H1 (cell line): ENCODE measurements around the gene COL6A3. TPM values are rescaled to one million over a fixed set of nuclear protein-coding genes. Genes with fewer than 3 reads are reported as not detected.

Experiments used
- CTCF ChIA-PET: fragments of 300-600 bp; sonication (Branson Sonifier 250); formaldehyde crosslinking; loops from one replicate; lab custom pipeline; 2021; ENCODE audit not compliant: partially characterized antibody; lab: Charles Lee
- POLR2A ChIA-PET: fragments of 300-600 bp; sonication (Branson Sonifier 250); formaldehyde crosslinking; loops from one replicate; lab custom pipeline; 2021; ENCODE audit warnings: inconsistent platforms; ENCODE audit not compliant: partially characterized antibody; lab: Charles Lee
- DNase-seq, 2 experiments: peaks; one replicate each; pipeline versions ENCODE4 v3.0.0 to v3.0.0-alpha.2; 2010 to 2022; ENCODE audit warnings: low spot score in 2 of 2, low read depth in 1 of 2, mixed read lengths in 1 of 2
- FAIRE-seq: peaks from 2 replicates; lab custom pipeline; 2011; peaks lifted over from hg19 to GRCh38; lab: Jason Lieb, UNC
- H2AFZ ChIP-seq: 2 replicates; pipeline ENCODE4 v1.8.1; 2012; ENCODE audit warnings: low read length, inconsistent platforms
- H2AK5ac ChIP-seq: 2 replicates; pipeline ENCODE4 v1.6.1; 2013; ENCODE audit warnings: low read depth, low read length
- H2BK120ac ChIP-seq: replicated peaks from 2 replicates; pipeline ENCODE3; 2013; ENCODE audit warnings: low read depth, low read length, inconsistent platforms
- H2BK12ac ChIP-seq: 2 replicates; pipeline ENCODE4 v1.6.1; 2013; ENCODE audit warnings: low read depth, low read length
- H2BK15ac ChIP-seq: 2 replicates; pipeline ENCODE4 v1.6.1; 2013; ENCODE audit warnings: low read length
- H2BK20ac ChIP-seq: 2 replicates; pipeline ENCODE4 v1.6.1; 2013; ENCODE audit warnings: low read length
- H2BK5ac ChIP-seq: 2 replicates; pipeline ENCODE4 v1.6.1; 2013; ENCODE audit warnings: low read depth, low read length
- H3K14ac ChIP-seq: 2 replicates; pipeline ENCODE4 v1.6.1; 2013; ENCODE audit warnings: inconsistent platforms; ENCODE audit not compliant: insufficient read length
- H3K18ac ChIP-seq: 2 replicates; pipeline ENCODE4 v1.6.1; 2013; ENCODE audit warnings: low read length; ENCODE audit errors: extremely low read depth
- H3K23ac ChIP-seq: 2 replicates; pipeline ENCODE4 v1.6.1; 2013; ENCODE audit warnings: inconsistent platforms; ENCODE audit not compliant: insufficient read length
- H3K23me2 ChIP-seq: 2 replicates; pipeline ENCODE4 v1.6.1; 2013; ENCODE audit warnings: low read depth, low read length
- H3K27ac ChIP-seq: 2 replicates; pipeline ENCODE4 v1.6.1; 2011; ENCODE audit warnings: low read depth, low read length, inconsistent platforms
- H3K27me3 ChIP-seq, 4 experiments: replicated peaks in 1 of 4; 1 replicate in 1 of 4; 2 replicates in 3 of 4; pipeline versions ENCODE4 v1.6.1 to v1.8.1; 2011 to 2013; ENCODE audit warnings: low read length in 3 of 4, mild to moderate bottlenecking in 3 of 4, inconsistent platforms in 2 of 4, mixed read lengths in 2 of 4, moderate library complexity in 1 of 4; ENCODE audit not compliant: control insufficient read depth in 3 of 4, insufficient read depth in 3 of 4; ENCODE audit errors: extremely low read depth in 1 of 4
- H3K36me3 ChIP-seq, 4 experiments: 2 replicates each; pipeline versions ENCODE4 v1.6.1 to v1.8.1; 2011 to 2013; ENCODE audit warnings: mild to moderate bottlenecking in 4 of 4, low read length in 3 of 4, moderate library complexity in 2 of 4, control low read depth in 1 of 4, inconsistent platforms in 1 of 4; ENCODE audit not compliant: insufficient read depth in 4 of 4, control insufficient read depth in 2 of 4
- H3K4ac ChIP-seq: replicated peaks from 2 replicates; pipeline ENCODE3; 2013; ENCODE audit warnings: low read length, low read depth, mixed read lengths, inconsistent platforms; ENCODE audit not compliant: insufficient read length
- H3K4me1 ChIP-seq, 4 experiments: replicated peaks in 1 of 4; 1 replicate in 1 of 4; 2 replicates in 3 of 4; pipeline versions ENCODE4 v1.6.1 to v1.8.1; 2011 to 2013; ENCODE audit warnings: low read length in 3 of 4, inconsistent platforms in 2 of 4, mixed read lengths in 1 of 4; ENCODE audit not compliant: insufficient read depth in 4 of 4, control insufficient read depth in 3 of 4
- H3K4me2 ChIP-seq, 2 experiments: 2 replicates each; pipeline versions ENCODE4 v1.6.1 to v1.8.1; 2011 to 2013; ENCODE audit warnings: low read depth in 2 of 2, low read length in 2 of 2, control low read depth in 1 of 2, inconsistent platforms in 1 of 2, mild to moderate bottlenecking in 1 of 2; ENCODE audit not compliant: insufficient read depth in 1 of 2
- H3K4me3 ChIP-seq, 4 experiments: fragments of 200-600, 300-600 bp in 1 of 4; sonication (generic), shearing (Covaris generic), sonication (Bioruptor Twin) in 1 of 4; 2 replicates each; pipeline versions ENCODE4 v1.5.1 to v1.8.1; 2011 to 2016; ENCODE audit warnings: low read length in 4 of 4, low read depth in 3 of 4, control low read depth in 2 of 4, inconsistent platforms in 2 of 4, mild to moderate bottlenecking in 2 of 4, mixed read lengths in 1 of 4, moderate library complexity in 1 of 4; ENCODE audit not compliant: insufficient read depth in 2 of 4; ENCODE audit errors: extremely low read depth in 1 of 4
- H3K56ac ChIP-seq: replicated peaks from 2 replicates; pipeline ENCODE3; 2013; ENCODE audit warnings: low read depth, mild to moderate bottlenecking, mixed read lengths, low read length, inconsistent platforms; ENCODE audit not compliant: insufficient read length
- H3K79me1 ChIP-seq: 2 replicates; pipeline ENCODE4 v1.6.1; 2013; ENCODE audit warnings: low read depth, low read length, control low read depth
- H3K79me2 ChIP-seq, 2 experiments: 2 replicates each; pipeline versions ENCODE4 v1.6.1 to v1.8.1; 2012 to 2013; ENCODE audit warnings: low read length in 2 of 2, mild to moderate bottlenecking in 2 of 2, inconsistent platforms in 1 of 2; ENCODE audit not compliant: insufficient read depth in 2 of 2, control insufficient read depth in 1 of 2
- H3K9ac ChIP-seq, 4 experiments: replicated peaks in 1 of 4; 1 replicate in 1 of 4; 2 replicates in 3 of 4; pipeline versions ENCODE4 v1.6.1 to v1.8.1; 2011 to 2013; ENCODE audit warnings: low read depth in 3 of 4, low read length in 3 of 4, control low read depth in 2 of 4, mild to moderate bottlenecking in 2 of 4, moderate library complexity in 2 of 4, inconsistent platforms in 1 of 4; ENCODE audit errors: extremely low read depth in 1 of 4
- H3K9me3 ChIP-seq, 2 experiments: 2 replicates each; pipeline versions ENCODE4 v1.6.1 to v1.8.1; 2012 to 2013; ENCODE audit warnings: mild to moderate bottlenecking in 2 of 2, moderate library complexity in 2 of 2, control low read depth in 1 of 2, inconsistent platforms in 1 of 2, low read depth in 1 of 2, low read length in 1 of 2, mixed read lengths in 1 of 2; ENCODE audit not compliant: insufficient read depth in 2 of 2
- H4K20me1 ChIP-seq, 2 experiments: replicated peaks in 1 of 2; 2 replicates each; pipeline versions ENCODE3 to v1.8.1; 2011 to 2013; ENCODE audit warnings: inconsistent platforms in 2 of 2, low read length in 2 of 2, mild to moderate bottlenecking in 1 of 2; ENCODE audit not compliant: insufficient read depth in 2 of 2, control insufficient read depth in 1 of 2
- H4K5ac ChIP-seq: 2 replicates; pipeline ENCODE4 v1.6.1; 2013; ENCODE audit warnings: low read length, low read depth, mixed read lengths, inconsistent platforms; ENCODE audit not compliant: insufficient read length
- H4K8ac ChIP-seq: 2 replicates; pipeline ENCODE4 v1.8.0; 2013; ENCODE audit warnings: mild to moderate bottlenecking, moderate library complexity, low read length, inconsistent platforms; ENCODE audit not compliant: insufficient read depth; ENCODE audit errors: extremely low read depth
- H4K91ac ChIP-seq: replicated peaks from 2 replicates; pipeline ENCODE3; 2013; ENCODE audit warnings: low read length, mixed read lengths, inconsistent platforms; ENCODE audit not compliant: insufficient read length
- BCL11A ChIP-seq, 2 experiments: IDR thresholded peaks; one replicate each; pipeline ENCODE4 v1.6.1; 2011; ENCODE audit warnings: low read depth in 2 of 2, low read length in 2 of 2, mild to moderate bottlenecking in 2 of 2
- EGR1 ChIP-seq: IDR thresholded peaks from 2 replicates; pipeline ENCODE4 v1.6.1; 2011; ENCODE audit warnings: low read depth, low read length, borderline replicate concordance
- FOSL1 ChIP-seq: IDR thresholded peaks from 2 replicates; pipeline ENCODE4 v1.6.1; 2011; ENCODE audit warnings: mild to moderate bottlenecking, low read depth, low read length, moderate library complexity; ENCODE audit not compliant: insufficient read depth
- POLR2A ChIP-seq, 2 experiments: IDR thresholded peaks; 1 replicate in 1 of 2; 2 replicates in 1 of 2; pipeline ENCODE4 v1.6.1; 2011; ENCODE audit warnings: low read depth in 2 of 2, low read length in 2 of 2, mild to moderate bottlenecking in 2 of 2; ENCODE audit errors: control extremely low read depth in 1 of 2
- POLR2AphosphoS5 ChIP-seq: IDR thresholded peaks from 2 replicates; pipeline ENCODE4 v1.6.1; 2011; ENCODE audit warnings: low read depth, low read length
- SIRT6 ChIP-seq: IDR thresholded peaks from one replicate; pipeline ENCODE4 v1.7.1; 2012; ENCODE audit warnings: low read length, inconsistent platforms
- SP4 ChIP-seq: IDR thresholded peaks from 2 replicates; pipeline ENCODE4 v1.6.1; 2012; ENCODE audit warnings: low read length, inconsistent platforms
- ZNF274 ChIP-seq: IDR thresholded peaks from 2 replicates; pipeline ENCODE4 v1.7.0; 2012; ENCODE audit warnings: low read length, borderline replicate concordance; ENCODE audit errors: extremely low read depth
- WGBS, 2 experiments: shearing (Covaris generic) in 1 of 2; methylation state at CpG; one replicate each; pipeline versions ENCODE4 v1.1.6 to v1.1.7; 2013 to 2015; ENCODE audit warnings: low lambda C conversion rate in 2 of 2, mixed read lengths in 2 of 2, inconsistent platforms in 1 of 2, low coverage in 1 of 2, missing lambda C conversion rate in 1 of 2; ENCODE audit not compliant: insufficient replicate concordance in 2 of 2, insufficient coverage in 1 of 2, insufficient read length in 1 of 2; ENCODE audit errors: extremely low coverage in 1 of 2, missing lambda C conversion rate in 1 of 2; 5-methylcytosine and 5-hydroxymethylcytosine counted together
- polyA plus RNA-seq, 7 experiments: library from polyadenylated mRNA; depleted of rRNA in 3 of 7; stranded (reverse) in 5 of 7; unstranded in 2 of 7; fragments of >200 nt in 5 of 7; fragments of 200-250 nt in 2 of 7; gene quantifications; 1 replicate in 5 of 7; 2 replicates in 1 of 7; 4 replicates in 1 of 7; pipeline versions ENCODE4 v1.2.1 to v1.2.3, GENCODE V29; 2011 to 2013; ENCODE audit warnings: missing spikeins in 2 of 7, mixed read lengths in 2 of 7
- total RNA-seq: library from RNA; stranded (reverse); fragmentation: NEBNext Ultra II Directional; extraction: Animal tissue kit (Norgen Biotek cat#: 25700); gene quantifications from 2 replicates; pipeline ENCODE4 v1.2.1, GENCODE V29; 2021
- TF ChIP-seq, protein P1 (sequence below): IDR thresholded peaks from 2 replicates; pipeline ENCODE4 v1.6.1; 2011; ENCODE audit warnings: low read length, improper control_type of control experiment
- TF ChIP-seq, protein P2 (sequence below): IDR thresholded peaks from 2 replicates; pipeline ENCODE4 v1.6.1; 2012; ENCODE audit warnings: low read length, inconsistent platforms

COL6A3 gene
- total and polyA plus RNA-seq, 2 of the 8 experiments (the other 6 are each of a cell fraction or from before 2014, with no cell fraction given): 1.2 to 3.4 TPM

DNA sequence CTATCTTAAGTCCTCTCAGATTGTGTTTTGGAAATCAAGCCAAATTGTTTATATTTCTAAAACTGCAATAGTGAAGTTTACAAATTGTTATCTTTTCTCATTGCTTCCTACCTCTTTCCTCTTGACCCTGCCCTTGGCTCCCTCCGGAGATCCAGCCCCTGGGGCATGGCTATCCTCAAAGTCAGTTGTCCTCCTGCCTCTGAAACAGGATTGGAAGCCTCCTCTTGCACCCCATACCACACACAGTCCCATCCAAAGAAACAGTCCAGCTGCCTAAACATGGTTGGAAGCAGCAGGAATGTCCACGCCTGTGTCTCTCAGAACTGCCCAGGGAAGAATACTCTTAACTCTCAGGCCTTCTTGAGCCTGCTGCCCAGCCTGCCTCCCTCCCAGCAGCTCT is 30.1 kb upstream of the COL6A3 start:
- Histone ChIP-seq H2BK12ac (no peak overlapping the region), H2BK20ac (no peak overlapping the region), H4K91ac (no peak overlapping the region), H4K8ac (no peak overlapping the region), H3K9ac (no peak overlapping the region), H3K4ac (no peak overlapping the region), H3K18ac (no peak overlapping the region), H3K27me3 (no peaks in the 10 kb centered on the region), H4K20me1 (no peaks in the 10 kb centered on the region), H3K23ac (no peak overlapping the region), H3K56ac (no peak overlapping the region), H2AFZ (no peak overlapping the region), H3K4me3 (no peak overlapping the region), H2AK5ac (no peak overlapping the region), H3K9me3 (no peaks in the 10 kb centered on the region), H2BK120ac (no peak overlapping the region), H3K79me1 (no peaks in the 10 kb centered on the region), H3K27ac (no peak overlapping the region), H4K5ac (no peak overlapping the region), H2BK5ac (no peak overlapping the region), H3K23me2 (no peaks in the 10 kb centered on the region), H3K4me2 (no peak overlapping the region), H3K79me2 (no peaks in the 10 kb centered on the region), H3K4me1 (no peaks in the 10 kb centered on the region; a peak in 1 of 7 replicates), H2BK15ac (no peak overlapping the region), H3K14ac (no peak overlapping the region), H3K36me3 (no peaks in the 10 kb centered on the region)
- ChIA-PET POLR2A (no interaction called here), CTCF (interaction anchor here (1.0 to 1.5 kb wide), 2 partner anchors 22 to 506 kb away, joined by 3 to 4 read pairs; no protein-coding TSS in a partner anchor)
- FAIRE-seq (no peak), DNase-seq (no peak)
- no peak for TF ChIP-seq POLR2AphosphoS5
- TF ChIP-seq SIRT6: no peak
- no peak for TF ChIP-seq POLR2A (IDR thresholded peaks at IDR 0.05; ENCODE audit: control extremely low read depth in 1 of 2, low read depth in 2 of 2, low read length in 2 of 2)
- TF ChIP-seq, protein P1, sequence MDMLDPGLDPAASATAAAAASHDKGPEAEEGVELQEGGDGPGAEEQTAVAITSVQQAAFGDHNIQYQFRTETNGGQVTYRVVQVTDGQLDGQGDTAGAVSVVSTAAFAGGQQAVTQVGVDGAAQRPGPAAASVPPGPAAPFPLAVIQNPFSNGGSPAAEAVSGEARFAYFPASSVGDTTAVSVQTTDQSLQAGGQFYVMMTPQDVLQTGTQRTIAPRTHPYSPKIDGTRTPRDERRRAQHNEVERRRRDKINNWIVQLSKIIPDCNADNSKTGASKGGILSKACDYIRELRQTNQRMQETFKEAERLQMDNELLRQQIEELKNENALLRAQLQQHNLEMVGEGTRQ: no peak
- TF ChIP-seq EGR1: no peak
- TF ChIP-seq FOSL1: no peak
- no peak for TF ChIP-seq ZNF274
- TF ChIP-seq, protein P2, sequence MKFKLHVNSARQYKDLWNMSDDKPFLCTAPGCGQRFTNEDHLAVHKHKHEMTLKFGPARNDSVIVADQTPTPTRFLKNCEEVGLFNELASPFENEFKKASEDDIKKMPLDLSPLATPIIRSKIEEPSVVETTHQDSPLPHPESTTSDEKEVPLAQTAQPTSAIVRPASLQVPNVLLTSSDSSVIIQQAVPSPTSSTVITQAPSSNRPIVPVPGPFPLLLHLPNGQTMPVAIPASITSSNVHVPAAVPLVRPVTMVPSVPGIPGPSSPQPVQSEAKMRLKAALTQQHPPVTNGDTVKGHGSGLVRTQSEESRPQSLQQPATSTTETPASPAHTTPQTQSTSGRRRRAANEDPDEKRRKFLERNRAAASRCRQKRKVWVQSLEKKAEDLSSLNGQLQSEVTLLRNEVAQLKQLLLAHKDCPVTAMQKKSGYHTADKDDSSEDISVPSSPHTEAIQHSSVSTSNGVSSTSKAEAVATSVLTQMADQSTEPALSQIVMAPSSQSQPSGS: no peak
- TF ChIP-seq BCL11A (IDR thresholded peaks at IDR 0.05; ENCODE audit: low read depth in 2 of 2, low read length in 2 of 2): no peak
- TF ChIP-seq SP4: no peak
- WGBS, 2 experiments: 83% methylated on average over 2 of the region's 2 CpGs; no CpG with 5 or more reads in 1 of the 2 experiments
